Measurements from ENCODE around the gene DGKH.

Gene DGKH

GRCh38 chr13:42146359-42146758, 97.9 kb downstream of the DGKH start:
- no peaks in the 10 kb centered on the region for H3K79me2 ChIP-seq (ENCODE audit: insufficient read depth, low read length)
- H3K4me1 ChIP-seq (ENCODE audit: insufficient read depth, low read length, poor library complexity, severe bottlenecking): peaks cover 12% of the 10 kb centered on the region
- no peaks in the 10 kb centered on the region for H4K20me1 ChIP-seq (ENCODE audit: insufficient read depth, low read length, poor library complexity, severe bottlenecking)
- H3K4me2 ChIP-seq (ENCODE audit: low read depth, low read length, poor library complexity, severe bottlenecking): no peak overlapping the region
- no peak for TF ChIP-seq EZH2phosphoT487 (IDR thresholded peaks at IDR 0.05; ENCODE audit: borderline replicate concordance)
- TF ChIP-seq, protein P1, sequence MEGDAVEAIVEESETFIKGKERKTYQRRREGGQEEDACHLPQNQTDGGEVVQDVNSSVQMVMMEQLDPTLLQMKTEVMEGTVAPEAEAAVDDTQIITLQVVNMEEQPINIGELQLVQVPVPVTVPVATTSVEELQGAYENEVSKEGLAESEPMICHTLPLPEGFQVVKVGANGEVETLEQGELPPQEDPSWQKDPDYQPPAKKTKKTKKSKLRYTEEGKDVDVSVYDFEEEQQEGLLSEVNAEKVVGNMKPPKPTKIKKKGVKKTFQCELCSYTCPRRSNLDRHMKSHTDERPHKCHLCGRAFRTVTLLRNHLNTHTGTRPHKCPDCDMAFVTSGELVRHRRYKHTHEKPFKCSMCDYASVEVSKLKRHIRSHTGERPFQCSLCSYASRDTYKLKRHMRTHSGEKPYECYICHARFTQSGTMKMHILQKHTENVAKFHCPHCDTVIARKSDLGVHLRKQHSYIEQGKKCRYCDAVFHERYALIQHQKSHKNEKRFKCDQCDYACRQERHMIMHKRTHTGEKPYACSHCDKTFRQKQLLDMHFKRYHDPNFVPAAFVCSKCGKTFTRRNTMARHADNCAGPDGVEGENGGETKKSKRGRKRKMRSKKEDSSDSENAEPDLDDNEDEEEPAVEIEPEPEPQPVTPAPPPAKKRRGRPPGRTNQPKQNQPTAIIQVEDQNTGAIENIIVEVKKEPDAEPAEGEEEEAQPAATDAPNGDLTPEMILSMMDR (conservative IDR thresholded peaks at IDR 0.05; ENCODE audit: low read length): no peak
- H3K9me3 ChIP-seq (ENCODE audit: insufficient read depth, low read depth, low read length): no peaks in the 10 kb centered on the region
- no peaks in the 10 kb centered on the region for H3K36me3 ChIP-seq (ENCODE audit: insufficient read depth, low read length)
- no peak overlapping the region for H3K9ac ChIP-seq (ENCODE audit: low read depth, low read length, poor library complexity, severe bottlenecking)
- H3K4me3 ChIP-seq (ENCODE audit: low read length, poor library complexity, severe bottlenecking): no peak overlapping the region
- H3K27me3 ChIP-seq (ENCODE audit: insufficient read depth, low read length, poor library complexity, severe bottlenecking): no peaks in the 10 kb centered on the region
- H3K9me2 ChIP-seq (replicated peaks; ENCODE audit: low read depth, low read length): no peaks in the 10 kb centered on the region
- no peak overlapping the region for H2AFZ ChIP-seq (ENCODE audit: low read length)
- H3F3A ChIP-seq (ENCODE audit: low read depth): no peaks in the 10 kb centered on the region

DNA sequence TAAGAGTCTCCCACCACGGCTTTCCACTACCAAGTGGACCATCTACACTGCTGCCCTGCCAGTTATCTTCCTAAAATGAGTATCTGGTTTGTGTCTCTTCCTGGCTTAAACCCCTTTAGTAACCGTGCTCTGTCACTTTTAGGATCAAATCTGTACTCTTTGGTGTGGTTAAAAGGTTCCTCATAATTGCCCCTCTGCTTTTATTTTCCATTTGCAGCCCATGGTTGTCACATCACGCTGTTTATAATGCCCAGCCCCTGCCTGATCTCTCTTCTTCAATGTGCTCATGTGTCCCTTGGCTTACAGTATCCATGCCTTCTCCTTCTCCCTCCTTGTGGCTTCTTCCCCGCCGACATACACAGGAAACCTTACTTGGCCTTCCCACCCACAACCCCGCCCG, 100.1 kb downstream of the DGKH start:
- TF ChIP-seq, protein P1 (conservative IDR thresholded peaks at IDR 0.05; ENCODE audit: low read length): no peak
- TF ChIP-seq EZH2phosphoT487 (IDR thresholded peaks at IDR 0.05; ENCODE audit: borderline replicate concordance): no peak

GRCh38 chr13:42149136-42149535, 100.7 kb downstream of the DGKH start:
- no peak overlapping the region for H3K4me2 ChIP-seq (ENCODE audit: low read depth, low read length, poor library complexity, severe bottlenecking)
- no peaks in the 10 kb centered on the region for H3K9me2 ChIP-seq (replicated peaks; ENCODE audit: low read depth, low read length)
- H3K9me3 ChIP-seq (ENCODE audit: insufficient read depth, low read depth, low read length): no peaks in the 10 kb centered on the region
- no peak overlapping the region for H2AFZ ChIP-seq (ENCODE audit: low read length)
- no peaks in the 10 kb centered on the region for H3F3A ChIP-seq (ENCODE audit: low read depth)
- no peaks in the 10 kb centered on the region for H4K20me1 ChIP-seq (ENCODE audit: insufficient read depth, low read length, poor library complexity, severe bottlenecking)
- no peaks in the 10 kb centered on the region for H3K27me3 ChIP-seq (ENCODE audit: insufficient read depth, low read length, poor library complexity, severe bottlenecking)
- no peak overlapping the region for H3K4me3 ChIP-seq (ENCODE audit: low read length, poor library complexity, severe bottlenecking)
- TF ChIP-seq EZH2phosphoT487 (IDR thresholded peaks at IDR 0.05; ENCODE audit: borderline replicate concordance): no peak
- TF ChIP-seq, protein P1 (conservative IDR thresholded peaks at IDR 0.05; ENCODE audit: low read length): no peak
- H3K36me3 ChIP-seq (ENCODE audit: insufficient read depth, low read length): no peaks in the 10 kb centered on the region
- no peaks in the 10 kb centered on the region for H3K79me2 ChIP-seq (ENCODE audit: insufficient read depth, low read length)
- no peak overlapping the region for H3K9ac ChIP-seq (ENCODE audit: low read depth, low read length, poor library complexity, severe bottlenecking)
- H3K4me1 ChIP-seq (ENCODE audit: insufficient read depth, low read length, poor library complexity, severe bottlenecking): peaks cover 18% of the 10 kb centered on the region

More for the DNA sequence above, 100.1 kb downstream of the DGKH start:
- Histone ChIP-seq H3K27me3 (ENCODE audit: insufficient read depth, low read length, poor library complexity, severe bottlenecking) (no peaks in the 10 kb centered on the region), H3K9me2 (replicated peaks; ENCODE audit: low read depth, low read length) (no peaks in the 10 kb centered on the region), H3K4me3 (ENCODE audit: low read length, poor library complexity, severe bottlenecking) (no peak overlapping the region), H3K36me3 (ENCODE audit: insufficient read depth, low read length) (no peaks in the 10 kb centered on the region), H3F3A (ENCODE audit: low read depth) (no peaks in the 10 kb centered on the region), H3K9ac (ENCODE audit: low read depth, low read length, poor library complexity, severe bottlenecking) (no peak overlapping the region), H3K9me3 (ENCODE audit: insufficient read depth, low read depth, low read length) (no peaks in the 10 kb centered on the region), H2AFZ (ENCODE audit: low read length) (no peak overlapping the region), H3K79me2 (ENCODE audit: insufficient read depth, low read length) (no peaks in the 10 kb centered on the region), H3K4me2 (ENCODE audit: low read depth, low read length, poor library complexity, severe bottlenecking) (no peak overlapping the region), H4K20me1 (ENCODE audit: insufficient read depth, low read length, poor library complexity, severe bottlenecking) (no peaks in the 10 kb centered on the region), H3K4me1 (ENCODE audit: insufficient read depth, low read length, poor library complexity, severe bottlenecking) (peaks cover 18% of the 10 kb centered on the region)
